Activated naive CD8-positive, alpha-beta T cell (primary cell): Measurements from ENCODE around the gene GNLY.

Experiments
- H3K27ac Mint-ChIP-seq: one replicate; pipeline ENCODE4 v1.8.0; 2021; ENCODE audit warnings: mixed read lengths
- H3K27me3 Mint-ChIP-seq: one replicate; pipeline ENCODE4 v1.8.0; 2021; ENCODE audit warnings: mixed read lengths
- H3K36me3 Mint-ChIP-seq: one replicate; pipeline ENCODE4 v1.8.0; 2021; ENCODE audit warnings: mixed read lengths
- H3K4me1 Mint-ChIP-seq: one replicate; pipeline ENCODE4 v1.8.0; 2021; ENCODE audit warnings: low read depth, mixed read lengths
- H3K4me3 Mint-ChIP-seq: one replicate; pipeline ENCODE4 v1.8.0; 2021; ENCODE audit warnings: mild to moderate bottlenecking, mixed read lengths
- H3K9me3 Mint-ChIP-seq: one replicate; pipeline ENCODE4 v1.8.0; 2021; ENCODE audit warnings: low read depth, mixed read lengths

GNLY gene

DNA sequence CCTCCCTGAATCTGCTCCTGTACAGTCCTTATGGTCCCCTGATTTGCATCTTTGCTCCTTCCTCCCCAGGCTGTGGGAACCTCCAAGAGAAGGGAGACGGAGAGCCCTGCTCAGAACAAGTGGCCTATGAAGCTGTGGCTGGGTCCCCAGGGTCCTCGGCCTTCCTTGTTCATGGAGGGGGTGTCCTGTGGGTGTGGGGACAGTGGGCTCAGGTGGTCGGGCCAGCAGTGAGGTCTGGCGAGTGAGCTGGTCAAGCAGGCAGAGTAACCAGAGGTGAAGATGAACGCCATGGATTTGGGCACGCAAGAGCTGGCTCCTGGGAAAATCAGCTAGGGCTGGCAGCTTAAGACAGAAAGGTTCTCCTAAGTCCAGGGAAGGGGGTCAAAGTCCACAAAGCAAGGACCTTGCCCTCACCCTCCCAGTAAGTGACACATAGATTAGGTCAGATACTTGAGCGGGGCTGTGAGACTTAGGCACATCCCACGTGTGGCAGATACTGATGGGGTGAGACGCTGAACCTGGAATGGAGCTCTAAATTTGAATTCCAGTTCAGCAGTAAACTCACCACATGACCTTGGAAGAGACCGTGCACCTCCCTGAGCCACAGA, 24.8 kb downstream of the GNLY start:
- peaks cover 9% of the 10 kb centered on the region for H3K4me1 Mint-ChIP-seq
- peaks cover 1% of the 10 kb centered on the region for H3K27me3 Mint-ChIP-seq
- no peaks in the 10 kb centered on the region for H3K36me3 Mint-ChIP-seq
- H3K9me3 Mint-ChIP-seq: peaks cover 6% of the 10 kb centered on the region
- no peak overlapping the region for H3K27ac Mint-ChIP-seq
- H3K4me3 Mint-ChIP-seq: no peak overlapping the region

DNA sequence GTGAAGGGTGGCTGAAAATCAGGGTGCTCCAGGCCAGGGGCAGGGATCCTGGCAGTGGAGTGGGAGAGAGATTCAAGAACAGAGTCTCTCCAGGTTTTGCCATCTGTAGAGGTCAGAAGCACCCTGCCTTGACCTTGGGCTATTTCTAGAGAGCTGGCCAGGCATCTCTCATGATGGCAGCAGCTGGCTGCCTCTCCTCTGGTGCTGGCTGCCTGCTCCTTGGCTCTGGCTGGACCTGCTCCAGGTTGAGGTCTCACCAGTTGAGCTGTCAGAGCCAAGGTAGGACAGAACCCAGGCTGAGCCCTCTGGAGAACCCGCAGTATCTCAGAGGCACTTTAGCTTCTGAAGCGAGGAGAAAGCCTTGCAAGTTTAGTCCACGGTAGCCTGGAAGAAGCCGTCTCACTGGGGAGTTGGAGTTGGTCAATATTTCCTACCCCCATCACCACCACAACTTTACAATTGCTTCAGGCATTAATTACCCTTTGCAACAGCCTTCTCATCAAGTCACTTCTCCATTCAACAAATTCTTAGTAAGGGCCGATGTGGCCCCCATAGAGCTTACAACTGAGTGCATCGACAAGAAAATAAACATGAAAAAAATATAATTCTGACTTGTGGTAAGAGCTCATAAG, 25.6 kb downstream of the GNLY start:
- H3K27me3 Mint-ChIP-seq: peaks cover 1% of the 10 kb centered on the region
- no peak overlapping the region for H3K27ac Mint-ChIP-seq
- H3K36me3 Mint-ChIP-seq: no peaks in the 10 kb centered on the region
- peaks cover 6% of the 10 kb centered on the region for H3K9me3 Mint-ChIP-seq
- H3K4me3 Mint-ChIP-seq: no peak overlapping the region
- peaks cover 2% of the 10 kb centered on the region for H3K4me1 Mint-ChIP-seq

DNA sequence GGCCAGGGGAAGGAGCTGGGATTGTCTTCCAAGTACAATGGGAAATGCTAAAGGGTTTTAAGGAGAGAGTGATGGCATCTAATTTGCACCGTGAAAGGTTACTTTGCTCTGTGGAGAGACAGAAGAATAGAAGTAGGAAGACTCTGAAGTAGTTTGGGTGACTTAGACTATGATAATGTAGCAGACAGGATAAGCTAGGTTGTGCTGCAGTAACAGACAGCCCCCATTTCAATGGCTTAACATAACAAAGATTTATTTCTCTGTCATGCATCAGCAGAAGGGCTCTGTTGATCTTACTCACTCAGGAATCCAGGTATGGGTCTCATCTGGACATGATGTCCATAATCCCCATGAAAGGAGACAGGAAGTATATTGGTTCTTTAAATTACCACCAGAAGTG, 26.4 kb downstream of the GNLY start:
- Mint-ChIP-seq H3K27ac (no peak overlapping the region), H3K27me3 (peaks cover 1% of the 10 kb centered on the region), H3K4me1 (no peaks in the 10 kb centered on the region), H3K9me3 (peaks cover 6% of the 10 kb centered on the region), H3K36me3 (no peaks in the 10 kb centered on the region), H3K4me3 (no peak overlapping the region)

DNA sequence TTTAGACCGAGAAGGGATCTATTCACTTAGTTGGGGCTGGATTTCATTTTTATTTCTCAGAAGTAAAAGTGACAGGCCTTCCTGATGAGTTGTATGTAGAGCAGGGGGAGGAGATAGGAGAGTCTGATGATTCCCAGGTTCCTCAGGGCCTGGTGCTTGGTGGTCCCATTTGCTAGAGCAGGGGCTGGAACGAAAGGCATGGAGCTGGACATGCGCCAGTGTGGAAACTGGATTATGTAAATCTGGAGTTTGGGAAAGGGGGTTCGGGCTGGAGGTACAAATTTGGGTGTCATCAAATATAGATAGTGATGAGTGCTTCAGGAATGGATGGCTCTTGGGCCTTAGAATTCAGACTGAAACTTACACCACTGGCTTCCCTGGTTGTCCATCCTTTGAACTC, 27.5 kb downstream of the GNLY start:
- Mint-ChIP-seq H3K4me1 (no peaks in the 10 kb centered on the region), H3K27ac (no peak overlapping the region), H3K4me3 (no peak overlapping the region), H3K9me3 (peaks cover 6% of the 10 kb centered on the region), H3K36me3 (no peaks in the 10 kb centered on the region), H3K27me3 (peaks cover 1% of the 10 kb centered on the region)

DNA sequence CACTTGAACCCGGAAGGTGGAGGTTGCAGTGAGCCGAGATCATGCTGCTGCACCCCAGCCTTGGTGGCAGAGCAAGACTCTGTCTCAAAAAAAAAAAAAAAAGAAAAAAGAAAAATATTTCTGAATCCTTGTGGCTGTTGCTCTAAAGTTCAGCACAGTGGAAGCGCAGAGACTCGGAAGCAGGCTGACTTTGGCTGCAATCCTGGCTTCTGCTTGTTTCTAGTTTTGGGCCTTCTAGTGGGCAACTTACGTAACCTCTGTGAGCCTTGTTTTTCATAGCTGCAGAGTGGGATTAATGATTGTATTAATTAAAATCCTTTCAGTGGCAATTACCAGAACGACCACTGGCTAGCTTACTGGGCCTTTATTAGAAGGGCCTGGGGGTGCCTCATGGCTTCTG, 28.4 kb downstream of the GNLY start:
- peaks cover 6% of the 10 kb centered on the region for H3K9me3 Mint-ChIP-seq
- H3K27ac Mint-ChIP-seq: no peak overlapping the region
- H3K4me1 Mint-ChIP-seq: no peaks in the 10 kb centered on the region
- H3K4me3 Mint-ChIP-seq: no peak overlapping the region
- H3K27me3 Mint-ChIP-seq: peaks cover 1% of the 10 kb centered on the region
- no peaks in the 10 kb centered on the region for H3K36me3 Mint-ChIP-seq

DNA sequence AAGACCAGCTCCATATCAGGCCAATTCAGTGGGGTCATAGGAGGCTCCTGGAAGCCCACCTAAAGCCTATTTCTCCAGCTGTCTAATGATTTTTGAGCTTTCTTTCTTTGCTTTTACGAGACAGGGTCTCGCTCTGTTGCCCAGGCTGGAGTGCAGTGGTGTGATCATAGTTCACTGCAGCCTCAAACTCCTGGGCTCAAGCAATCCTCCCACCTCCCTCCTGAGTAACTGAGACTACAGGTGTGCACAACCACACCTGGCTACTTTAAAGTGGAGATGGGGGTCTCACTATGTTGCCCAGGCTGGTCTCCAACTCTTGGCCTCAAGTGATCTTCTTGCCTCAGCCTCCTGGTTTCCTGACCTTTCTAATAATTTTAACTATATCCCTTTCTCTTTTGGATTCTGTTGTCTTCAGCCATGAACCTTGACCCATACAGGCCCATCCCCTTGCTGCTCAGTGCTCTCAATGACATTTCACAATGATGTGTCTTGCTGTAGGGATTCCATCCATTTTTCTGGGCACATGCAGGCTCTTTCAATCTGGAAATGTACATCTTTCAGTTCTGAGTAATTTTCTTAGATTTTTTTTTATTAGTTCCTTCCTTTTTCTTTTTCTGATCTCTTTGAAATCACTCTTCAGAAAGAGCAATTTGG, 29.7 kb downstream of the GNLY start:
- peaks cover 1% of the 10 kb centered on the region for H3K27me3 Mint-ChIP-seq
- H3K4me1 Mint-ChIP-seq: no peaks in the 10 kb centered on the region
- H3K36me3 Mint-ChIP-seq: no peaks in the 10 kb centered on the region
- peaks cover 6% of the 10 kb centered on the region for H3K9me3 Mint-ChIP-seq
- H3K27ac Mint-ChIP-seq: no peak overlapping the region
- no peak overlapping the region for H3K4me3 Mint-ChIP-seq

DNA sequence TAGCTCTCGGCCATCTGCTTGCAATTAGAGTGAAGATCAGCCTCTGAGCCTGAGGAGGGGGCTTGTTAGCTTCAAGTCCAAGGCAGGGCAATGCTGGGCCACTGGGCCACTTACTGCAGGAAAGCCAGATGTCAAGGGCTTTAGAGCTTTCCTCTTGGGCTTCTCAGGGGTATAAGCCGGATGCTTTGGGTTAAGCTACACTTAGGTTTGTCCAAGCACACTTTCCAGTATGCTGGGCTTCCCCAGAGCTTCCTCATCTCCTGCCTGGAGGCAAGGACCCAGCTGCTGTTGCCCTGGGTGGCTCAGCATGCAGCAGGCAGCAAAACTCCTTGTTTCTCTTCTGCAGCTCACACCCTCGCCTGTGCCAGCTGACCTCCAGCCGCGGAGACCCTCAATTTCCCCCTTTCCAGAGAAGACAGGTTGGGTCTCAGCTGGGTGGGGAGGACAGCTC, 30.6 kb downstream of the GNLY start:
- H3K4me1 Mint-ChIP-seq: no peaks in the 10 kb centered on the region
- no peak overlapping the region for H3K27ac Mint-ChIP-seq
- H3K27me3 Mint-ChIP-seq: peaks cover 1% of the 10 kb centered on the region
- H3K36me3 Mint-ChIP-seq: no peaks in the 10 kb centered on the region
- no peak overlapping the region for H3K4me3 Mint-ChIP-seq
- H3K9me3 Mint-ChIP-seq: peaks cover 6% of the 10 kb centered on the region

DNA sequence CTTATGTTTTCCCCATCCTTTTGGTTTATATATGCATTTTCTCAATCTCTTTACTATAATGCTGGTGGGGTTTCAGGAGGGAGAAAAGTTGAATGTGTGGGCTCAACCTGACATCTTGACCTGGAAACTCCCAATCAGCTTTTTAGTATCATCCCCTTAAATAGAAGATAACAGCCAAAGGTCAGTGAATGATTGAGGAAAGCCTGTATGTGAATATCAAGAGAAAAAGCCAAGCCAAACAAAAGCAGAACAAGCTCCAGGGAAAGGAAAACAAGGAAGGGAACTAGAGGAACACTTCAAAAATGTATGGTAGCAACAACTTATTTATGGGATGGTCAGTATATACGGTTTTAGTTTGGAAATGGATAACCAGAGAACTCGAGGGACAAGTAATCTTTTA, 31.3 kb downstream of the GNLY start:
- no peaks in the 10 kb centered on the region for H3K4me1 Mint-ChIP-seq
- H3K27ac Mint-ChIP-seq: no peak overlapping the region
- H3K9me3 Mint-ChIP-seq: peaks cover 4% of the 10 kb centered on the region
- no peaks in the 10 kb centered on the region for H3K36me3 Mint-ChIP-seq
- no peak overlapping the region for H3K4me3 Mint-ChIP-seq
- H3K27me3 Mint-ChIP-seq: peaks cover 1% of the 10 kb centered on the region

DNA sequence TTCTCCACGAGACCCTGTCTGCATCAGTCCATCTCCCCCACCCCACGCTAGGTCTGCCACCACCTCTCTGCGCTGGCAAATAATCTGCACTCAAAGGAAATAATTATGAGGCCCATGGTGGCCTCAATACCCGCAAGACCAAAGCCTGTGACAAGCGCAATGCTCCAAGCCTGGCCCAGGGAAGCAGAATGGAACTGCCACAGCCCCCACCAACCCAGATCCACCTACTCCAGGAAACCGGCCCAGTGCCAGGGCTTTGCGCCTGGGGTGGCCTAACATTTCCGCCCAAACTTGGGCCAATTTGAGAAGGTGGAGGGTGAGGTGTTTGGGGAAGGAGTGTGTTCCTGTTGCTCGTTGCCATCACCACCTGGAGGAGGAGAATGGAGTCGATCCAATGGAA, 33.6 kb downstream of the GNLY start:
- no peaks in the 10 kb centered on the region for H3K4me1 Mint-ChIP-seq
- H3K27ac Mint-ChIP-seq: no peak overlapping the region
- H3K27me3 Mint-ChIP-seq: peaks cover 1% of the 10 kb centered on the region
- H3K4me3 Mint-ChIP-seq: no peak overlapping the region
- H3K9me3 Mint-ChIP-seq: no peaks in the 10 kb centered on the region
- H3K36me3 Mint-ChIP-seq: no peaks in the 10 kb centered on the region

DNA sequence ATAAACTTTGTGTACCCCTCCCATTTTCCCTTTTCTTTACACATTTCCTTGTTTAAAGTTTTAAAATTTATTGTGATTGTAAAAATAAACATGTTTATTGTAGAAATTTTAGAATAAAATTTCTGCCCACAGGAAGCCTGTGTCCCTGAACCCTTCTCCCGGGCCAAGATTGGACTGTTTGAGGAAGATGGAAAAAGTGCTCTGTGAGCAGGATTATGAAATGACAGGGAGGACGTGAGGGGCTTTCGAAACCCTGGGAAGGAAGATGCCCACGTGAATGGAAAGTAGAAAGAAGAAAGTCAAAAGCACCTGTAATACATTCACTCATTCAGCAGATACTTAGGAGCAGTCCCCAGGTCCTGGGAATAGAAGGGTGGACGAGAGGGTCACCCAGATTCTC, 34.2 kb downstream of the GNLY start:
- Mint-ChIP-seq H3K27me3 (peaks cover 1% of the 10 kb centered on the region), H3K36me3 (no peaks in the 10 kb centered on the region), H3K27ac (no peak overlapping the region), H3K9me3 (no peaks in the 10 kb centered on the region), H3K4me3 (no peak overlapping the region), H3K4me1 (no peaks in the 10 kb centered on the region)

DNA sequence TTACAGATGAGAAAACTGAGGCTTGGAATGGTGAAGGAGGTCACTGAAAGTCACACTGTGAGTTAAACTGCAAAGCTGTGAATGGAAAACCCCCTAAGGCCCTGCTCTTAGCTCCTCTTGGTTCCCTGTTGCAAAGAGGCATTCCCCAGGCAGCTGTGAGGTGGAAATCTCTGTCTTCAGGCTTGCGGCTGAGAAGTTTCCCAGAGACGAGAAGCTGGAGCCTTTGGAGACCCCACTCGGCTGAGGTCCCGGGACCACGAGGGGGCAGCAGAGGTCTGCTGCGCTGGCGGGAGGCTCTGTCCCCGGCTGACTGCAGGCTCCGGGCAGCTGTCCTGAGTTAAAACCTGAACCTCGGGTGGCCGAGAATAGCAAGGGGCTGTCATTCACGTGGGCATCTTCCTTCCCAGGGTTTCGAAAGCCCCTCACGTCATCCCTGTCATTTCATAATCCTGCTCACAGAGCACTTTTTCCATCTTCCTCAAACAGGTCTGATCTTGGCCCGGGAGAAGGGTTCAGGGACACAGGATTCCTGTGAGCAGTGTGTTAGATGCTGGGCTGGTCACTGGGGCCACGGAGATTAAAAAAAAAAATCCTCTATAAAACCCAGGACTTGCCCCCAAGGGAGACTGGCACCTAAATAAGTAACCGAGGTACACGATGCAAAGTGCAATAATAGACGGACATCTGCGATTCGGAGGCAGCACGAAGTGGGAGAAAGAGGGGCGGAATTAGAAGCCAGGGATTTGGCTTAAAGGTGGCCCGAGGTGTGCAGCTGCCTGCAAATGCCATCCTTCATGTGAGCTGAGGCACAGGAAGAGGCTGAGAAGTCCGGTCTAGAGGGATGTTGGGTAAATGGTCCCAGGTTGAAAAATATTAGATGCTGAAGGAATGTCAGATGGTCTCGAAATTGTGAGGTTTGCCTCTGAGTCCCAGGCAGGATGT, 35.0 kb downstream of the GNLY start:
- no peak overlapping the region for H3K27ac Mint-ChIP-seq
- H3K4me1 Mint-ChIP-seq: no peaks in the 10 kb centered on the region
- H3K36me3 Mint-ChIP-seq: no peaks in the 10 kb centered on the region
- no peak overlapping the region for H3K4me3 Mint-ChIP-seq
- H3K9me3 Mint-ChIP-seq: no peaks in the 10 kb centered on the region
- H3K27me3 Mint-ChIP-seq: peaks cover 1% of the 10 kb centered on the region

DNA sequence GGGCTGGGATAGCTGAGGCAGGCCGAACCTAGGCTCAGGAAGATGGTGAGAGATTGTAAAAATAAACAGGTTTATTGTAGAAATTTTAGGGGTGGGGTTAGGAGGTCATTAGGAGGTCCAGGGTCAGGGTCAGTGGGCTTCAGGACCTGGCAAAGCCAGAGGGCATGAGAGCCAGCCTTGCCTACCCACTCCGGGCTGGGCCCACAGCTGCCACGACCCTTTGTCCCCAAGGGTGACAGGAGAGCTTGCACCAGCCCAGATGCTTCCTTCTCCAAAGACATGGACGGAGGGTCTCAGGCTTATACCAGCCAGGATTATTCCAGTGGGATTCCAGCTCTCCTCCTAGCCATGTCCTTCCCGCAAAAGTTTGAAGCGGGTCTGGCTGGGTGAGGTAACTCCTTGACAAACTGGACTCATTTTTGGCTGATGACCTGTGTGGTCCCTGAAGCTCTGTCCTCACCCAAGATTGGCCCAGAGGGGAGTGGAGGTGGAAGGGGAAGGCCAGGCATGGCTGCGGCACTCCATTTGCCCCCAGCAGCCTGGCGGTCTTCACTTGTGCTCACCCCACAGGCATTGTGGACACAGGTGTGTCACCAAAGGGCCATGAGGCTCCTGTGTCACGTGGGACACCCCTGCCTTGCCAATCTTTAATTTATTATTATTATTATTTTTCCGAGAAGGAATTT, 35.8 kb downstream of the GNLY start:
- Mint-ChIP-seq H3K27me3 (peaks cover 1% of the 10 kb centered on the region), H3K4me1 (no peaks in the 10 kb centered on the region), H3K27ac (no peak overlapping the region), H3K36me3 (no peaks in the 10 kb centered on the region), H3K9me3 (no peaks in the 10 kb centered on the region), H3K4me3 (no peak overlapping the region)

DNA sequence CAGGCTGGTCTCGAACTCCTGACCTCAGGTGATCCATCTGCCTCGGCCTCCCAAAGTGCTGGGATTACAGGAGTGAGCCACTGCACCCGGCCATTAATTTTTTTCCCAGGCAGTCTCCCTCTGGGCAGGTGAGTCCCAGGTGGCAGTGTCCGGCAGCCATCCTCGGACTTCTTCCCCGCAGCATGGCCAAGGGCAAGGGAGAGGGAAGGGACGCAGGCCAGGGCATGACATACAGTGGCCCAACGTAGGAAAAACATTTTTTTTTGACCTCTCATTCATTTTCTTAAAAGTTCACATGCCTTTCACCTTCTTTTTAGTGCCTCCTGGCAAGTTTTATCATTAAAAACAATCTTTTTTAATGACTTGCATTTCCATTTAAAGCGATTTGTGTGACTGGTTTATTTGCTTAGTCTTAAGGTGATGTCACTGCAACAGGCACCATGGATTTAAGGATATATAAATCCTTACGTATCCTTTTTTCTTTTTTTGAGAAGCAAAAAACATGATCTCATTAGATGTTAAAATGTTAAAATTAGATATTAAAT, 36.6 kb downstream of the GNLY start:
- Mint-ChIP-seq H3K27me3 (peaks cover 1% of the 10 kb centered on the region), H3K27ac (no peak overlapping the region), H3K4me1 (no peaks in the 10 kb centered on the region), H3K9me3 (no peaks in the 10 kb centered on the region), H3K4me3 (no peak overlapping the region), H3K36me3 (no peaks in the 10 kb centered on the region)

DNA sequence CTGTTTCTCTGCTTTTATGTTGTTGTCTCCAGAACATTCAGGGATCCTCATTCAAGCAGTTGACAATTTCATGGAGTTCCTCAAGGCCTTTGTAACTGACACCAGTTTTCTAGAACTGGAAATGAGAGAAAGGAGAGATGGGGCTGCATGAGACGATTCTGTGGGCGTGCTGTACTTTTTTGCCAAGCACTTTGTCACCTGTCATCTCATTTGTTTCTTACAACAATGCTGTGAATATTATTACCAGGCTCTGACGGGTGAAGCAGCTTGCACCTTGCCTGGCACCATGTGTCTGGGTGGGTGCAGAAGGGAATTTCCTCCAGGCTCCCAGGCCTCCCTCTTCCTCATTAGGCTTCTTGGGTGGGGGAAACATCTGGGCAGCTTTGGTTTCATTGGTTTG, 37.4 kb downstream of the GNLY start:
- Mint-ChIP-seq H3K27ac (no peak overlapping the region), H3K36me3 (no peaks in the 10 kb centered on the region), H3K4me3 (no peak overlapping the region), H3K4me1 (no peaks in the 10 kb centered on the region), H3K27me3 (peaks cover 1% of the 10 kb centered on the region), H3K9me3 (no peaks in the 10 kb centered on the region)
